CD14-positive monocyte (primary cell): Measurements from ENCODE around the gene DPM1. TPM values are rescaled to one million over a fixed set of nuclear protein-coding genes. Genes with fewer than 3 reads are reported as not detected.

Experiments used
- DNase-seq, 3 donors: peaks; one replicate each; pipeline ENCODE4 v3.0.0-alpha.2; 2011 to 2022
- H2AFZ ChIP-seq: 2 replicates; pipeline ENCODE4 v1.6.0; 2012; ENCODE audit warnings: mild to moderate bottlenecking, low read depth, low read length, inconsistent platforms; ENCODE audit not compliant: insufficient read depth, poor library complexity, severe bottlenecking
- H3K27ac ChIP-seq, 2 donors: 1 replicate in 1 of 2; 2 replicates in 1 of 2; pipeline ENCODE4 v1.5.1; 2012 to 2013; ENCODE audit warnings: low read length in 2 of 2, control low read depth in 1 of 2, inconsistent platforms in 1 of 2, low read depth in 1 of 2, mild to moderate bottlenecking in 1 of 2
- H3K27me3 ChIP-seq, 2 donors: one replicate each; pipeline versions ENCODE4 v1.6.0 to v1.6.1; 2011 to 2013; ENCODE audit warnings: low read length in 2 of 2; ENCODE audit not compliant: control insufficient read depth in 2 of 2, insufficient read depth in 2 of 2
- H3K36me3 ChIP-seq, 2 donors: replicated peaks in 1 of 2; 1 replicate in 1 of 2; 2 replicates in 1 of 2; pipeline versions ENCODE4 v1.5.1 to v1.6.1; 2012 to 2013; ENCODE audit warnings: low read length in 2 of 2, control low read depth in 1 of 2, inconsistent platforms in 1 of 2, mild to moderate bottlenecking in 1 of 2; ENCODE audit not compliant: insufficient read depth in 2 of 2, control insufficient read depth in 1 of 2
- H3K4me1 ChIP-seq, 2 donors: 1 replicate in 1 of 2; 2 replicates in 1 of 2; pipeline versions ENCODE4 v1.5.1 to v1.6.1; 2012 to 2013; ENCODE audit warnings: low read length in 2 of 2, control low read depth in 1 of 2, inconsistent platforms in 1 of 2, mild to moderate bottlenecking in 1 of 2, moderate library complexity in 1 of 2; ENCODE audit not compliant: insufficient read depth in 2 of 2, control insufficient read depth in 1 of 2
- H3K4me2 ChIP-seq: replicated peaks from 2 replicates; pipeline ENCODE3; 2012; ENCODE audit warnings: low read length, moderate library complexity, mild to moderate bottlenecking; ENCODE audit not compliant: poor library complexity, severe bottlenecking; ENCODE audit errors: extremely low read depth
- H3K4me3 ChIP-seq, 3 experiments: fragments of 200-600 bp in 1 of 3; sonication (generic) in 1 of 3; replicated peaks in 1 of 3; 1 replicate in 2 of 3; 2 replicates in 1 of 3; pipeline ENCODE4 v1.5.1; 2011 to 2013; ENCODE audit warnings: low read length in 3 of 3, mild to moderate bottlenecking in 3 of 3, control low read depth in 2 of 3, low read depth in 2 of 3, inconsistent platforms in 1 of 3, moderate library complexity in 1 of 3
- H3K79me2 ChIP-seq: 2 replicates; pipeline ENCODE4 v1.6.0; 2012; ENCODE audit warnings: mild to moderate bottlenecking, control low read depth, inconsistent platforms, low read length, moderate library complexity; ENCODE audit not compliant: insufficient read depth
- H3K9ac ChIP-seq: 2 replicates; pipeline ENCODE4 v1.6.0; 2017; ENCODE audit warnings: low read length, mild to moderate bottlenecking; ENCODE audit not compliant: insufficient read depth, poor library complexity, severe bottlenecking
- H3K9me3 ChIP-seq, 2 donors: replicated peaks in 1 of 2; 1 replicate in 1 of 2; 2 replicates in 1 of 2; pipeline versions ENCODE4 v1.5.1 to v1.6.1; 2012 to 2013; ENCODE audit warnings: low read length in 2 of 2, control low read depth in 1 of 2; ENCODE audit not compliant: control insufficient read depth in 1 of 2, insufficient read depth in 1 of 2
- H4K20me1 ChIP-seq: 2 replicates; pipeline ENCODE4 v1.6.0; 2012; ENCODE audit warnings: mild to moderate bottlenecking, low read length, control low read depth, moderate library complexity; ENCODE audit not compliant: insufficient read depth
- H3K27ac Mint-ChIP-seq, 7 donors: one replicate each; pipeline ENCODE4 v1.8.0; 2020; ENCODE audit warnings: mild to moderate bottlenecking in 7 of 7, mixed read lengths in 7 of 7, moderate library complexity in 6 of 7, inconsistent platforms in 2 of 7
- H3K27me3 Mint-ChIP-seq, 3 donors: one replicate each; pipeline ENCODE4 v1.8.0; 2021 to 2022; ENCODE audit warnings: low read depth in 3 of 3, mild to moderate bottlenecking in 3 of 3, mixed read lengths in 3 of 3, moderate library complexity in 3 of 3, inconsistent platforms in 1 of 3
- H3K36me3 Mint-ChIP-seq, 2 donors: one replicate each; pipeline ENCODE4 v1.8.0; 2020; ENCODE audit warnings: mixed read lengths in 2 of 2, inconsistent platforms in 1 of 2, mild to moderate bottlenecking in 1 of 2
- H3K4me1 Mint-ChIP-seq: one replicate; pipeline ENCODE4 v1.8.0; 2020; ENCODE audit warnings: mild to moderate bottlenecking, mixed read lengths
- H3K4me3 Mint-ChIP-seq, 2 donors: one replicate each; pipeline ENCODE4 v1.8.0; 2020; ENCODE audit warnings: mild to moderate bottlenecking in 2 of 2, mixed read lengths in 2 of 2, moderate library complexity in 1 of 2
- H3K9me3 Mint-ChIP-seq, 7 donors: one replicate each; pipeline ENCODE4 v1.8.0; 2020 to 2022; ENCODE audit warnings: mixed read lengths in 7 of 7, mild to moderate bottlenecking in 6 of 7, moderate library complexity in 6 of 7, inconsistent platforms in 2 of 7
- WGBS: methylation state at CpG from one replicate; pipeline ENCODE4 v1.1.5; 2013; ENCODE audit warnings: missing lambda C conversion rate; ENCODE audit not compliant: insufficient coverage; 5-methylcytosine and 5-hydroxymethylcytosine counted together
- intact Hi-C, 2 donors: fragments of 100-400 bp; cut with micrococcal nuclease; formaldehyde crosslinking; loops; one replicate each; pipeline versions ENCODE4 v1.15.0 to v1.15.1; 2023
- polyA plus RNA-seq, 3 donors: library from polyadenylated mRNA; depleted of rRNA in 1 of 3; unstranded in 2 of 3; stranded (reverse) in 1 of 3; fragments of 300-500 nt in 2 of 3; fragments of >200 nt in 1 of 3; fragmentation: Illumina TruSeq in 2 of 3; gene quantifications; 1 replicate in 2 of 3; 2 replicates in 1 of 3; pipeline ENCODE4 v1.2.3, GENCODE V29; 2012 to 2021
- TF ChIP-seq, protein P1 (sequence below): fragments of 200-600 bp; IDR thresholded peaks from one replicate; pipeline ENCODE4 v1.8.0; 2022; ENCODE audit warnings: antibody characterized with exemption, mild to moderate bottlenecking

DPM1 gene
- polyA plus RNA-seq, 3 donors: 19.1 to 55.1 (median 50.9) TPM

DNA sequence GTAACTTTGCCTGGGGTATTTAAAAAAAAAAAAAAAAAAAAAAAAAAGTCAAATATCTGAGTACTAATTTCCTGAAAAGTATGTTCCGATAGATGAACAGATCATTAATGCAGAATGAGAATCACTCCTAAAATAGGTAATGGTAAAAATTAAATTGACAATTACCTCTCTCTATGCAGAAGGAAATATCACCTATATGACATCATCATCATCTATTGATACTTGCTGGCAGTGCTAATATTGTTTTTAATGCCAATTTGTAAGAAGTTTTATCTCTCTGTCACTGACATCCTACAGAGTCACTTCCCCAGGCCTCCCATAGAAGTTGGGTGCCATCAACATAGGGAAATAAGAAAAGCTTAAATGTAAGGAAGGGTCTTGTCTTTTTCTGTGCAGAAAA lies 57.0 kb downstream of the DPM1 start:
- H3K27me3 ChIP-seq: no peaks in the 10 kb centered on the region
- H3K4me3 ChIP-seq: no peak overlapping the region
- H3K27me3 Mint-ChIP-seq: peaks cover 0 to 3% (median 2%) of the 10 kb centered on the region in 3 donors
- no CpG with 5 or more reads among the region's 1 CpG for WGBS
- H4K20me1 ChIP-seq: peaks cover 87% of the 10 kb centered on the region
- H3K4me1 Mint-ChIP-seq: peaks cover 3% of the 10 kb centered on the region
- H3K27ac Mint-ChIP-seq: no peak overlapping the region
- peaks cover 42 to 82% of the 10 kb centered on the region in 2 donors for H3K36me3 Mint-ChIP-seq
- intact Hi-C loops: no loop called here
- no peak for DNase-seq
- H3K9me3 ChIP-seq: no peaks in the 10 kb centered on the region
- H3K4me1 ChIP-seq: no peaks in the 10 kb centered on the region
- TF ChIP-seq, protein P1, sequence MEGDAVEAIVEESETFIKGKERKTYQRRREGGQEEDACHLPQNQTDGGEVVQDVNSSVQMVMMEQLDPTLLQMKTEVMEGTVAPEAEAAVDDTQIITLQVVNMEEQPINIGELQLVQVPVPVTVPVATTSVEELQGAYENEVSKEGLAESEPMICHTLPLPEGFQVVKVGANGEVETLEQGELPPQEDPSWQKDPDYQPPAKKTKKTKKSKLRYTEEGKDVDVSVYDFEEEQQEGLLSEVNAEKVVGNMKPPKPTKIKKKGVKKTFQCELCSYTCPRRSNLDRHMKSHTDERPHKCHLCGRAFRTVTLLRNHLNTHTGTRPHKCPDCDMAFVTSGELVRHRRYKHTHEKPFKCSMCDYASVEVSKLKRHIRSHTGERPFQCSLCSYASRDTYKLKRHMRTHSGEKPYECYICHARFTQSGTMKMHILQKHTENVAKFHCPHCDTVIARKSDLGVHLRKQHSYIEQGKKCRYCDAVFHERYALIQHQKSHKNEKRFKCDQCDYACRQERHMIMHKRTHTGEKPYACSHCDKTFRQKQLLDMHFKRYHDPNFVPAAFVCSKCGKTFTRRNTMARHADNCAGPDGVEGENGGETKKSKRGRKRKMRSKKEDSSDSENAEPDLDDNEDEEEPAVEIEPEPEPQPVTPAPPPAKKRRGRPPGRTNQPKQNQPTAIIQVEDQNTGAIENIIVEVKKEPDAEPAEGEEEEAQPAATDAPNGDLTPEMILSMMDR: no peak
- H3K4me2 ChIP-seq: no peak overlapping the region
- H3K9ac ChIP-seq: no peak overlapping the region
- no peaks in the 10 kb centered on the region for H3K9me3 Mint-ChIP-seq
- H3K36me3 ChIP-seq: peaks cover 49 to 80% of the 10 kb centered on the region in 2 donors
- no peak overlapping the region for H3K4me3 Mint-ChIP-seq
- H3K79me2 ChIP-seq: peaks cover 69% of the 10 kb centered on the region
- H3K27ac ChIP-seq: no peak overlapping the region
- no peak overlapping the region for H2AFZ ChIP-seq

DNA sequence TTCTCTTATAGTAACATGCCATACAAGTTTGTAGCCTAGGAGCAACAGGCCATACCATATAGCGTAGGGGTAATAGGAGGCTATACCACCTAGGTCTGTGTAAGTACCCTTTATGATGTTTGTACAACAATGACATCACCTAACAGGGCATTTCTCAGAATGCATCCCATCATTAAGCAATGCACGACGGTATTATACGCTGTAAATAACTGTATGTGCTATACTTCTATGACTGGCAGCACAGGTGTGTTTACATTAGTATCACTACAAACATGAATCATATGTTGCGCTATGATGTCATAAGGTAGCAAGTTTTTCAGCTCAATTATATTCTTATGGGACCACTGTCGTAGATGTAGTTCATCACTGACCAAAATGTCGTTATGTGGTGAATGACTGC lies 58.1 kb downstream of the DPM1 start:
- H4K20me1 ChIP-seq: peaks cover 77% of the 10 kb centered on the region
- H3K4me2 ChIP-seq: no peak overlapping the region
- no peak overlapping the region for H3K27ac Mint-ChIP-seq
- no peak overlapping the region for H3K4me3 ChIP-seq
- WGBS: no CpG with 5 or more reads among the region's 7 CpGs
- H2AFZ ChIP-seq: no peak overlapping the region
- H3K9me3 Mint-ChIP-seq: no peaks in the 10 kb centered on the region
- H3K4me3 Mint-ChIP-seq: no peak overlapping the region
- H3K9ac ChIP-seq: no peak overlapping the region
- no peak overlapping the region for H3K27ac ChIP-seq
- peaks cover 42 to 87% of the 10 kb centered on the region in 2 donors for H3K36me3 Mint-ChIP-seq
- DNase-seq: no peak
- no peaks in the 10 kb centered on the region for H3K27me3 ChIP-seq
- TF ChIP-seq, protein P1: no peak
- intact Hi-C loops: no loop called here
- peaks cover 52 to 91% of the 10 kb centered on the region in 2 donors for H3K36me3 ChIP-seq
- H3K4me1 Mint-ChIP-seq: peaks cover 3% of the 10 kb centered on the region
- no peaks in the 10 kb centered on the region for H3K4me1 ChIP-seq
- no peaks in the 10 kb centered on the region for H3K9me3 ChIP-seq
- peaks cover 58% of the 10 kb centered on the region for H3K79me2 ChIP-seq
- H3K27me3 Mint-ChIP-seq: peaks cover 0 to 3% (median 2%) of the 10 kb centered on the region in 3 donors
